ENCODE data around the gene FOXP1. TPM values are rescaled to one million over a fixed set of nuclear protein-coding genes. Genes with fewer than 3 reads are reported as not detected.

The FOXP1 gene
- polyA plus RNA-seq, 1 donor from 2014 or later = 5.6 TPM

- Histone ChIP-seq H3K9me3 (ENCODE audit: low read length) (no peaks in the 10 kb centered on the region), H3K27ac (ENCODE audit: low read length) (peak overlapping the region; percentile 68), H3K9ac (ENCODE audit: low read length) (no peak overlapping the region), H3K36me3 (ENCODE audit: insufficient read depth, low read length) (no peaks in the 10 kb centered on the region), H3K27me3 (ENCODE audit: insufficient read depth, low read depth, low read length) (no peaks in the 10 kb centered on the region), H3K79me2 (replicated peaks; ENCODE audit: insufficient read depth, low read length) (peaks cover 13% of the 10 kb centered on the region), H3K4me2 (ENCODE audit: low read length) (peak overlapping the region; percentile 18), H3K4me3 (ENCODE audit: low read length) (peak overlapping the region; percentile 35), H3K9me2 (ENCODE audit: insufficient read depth, low read length) (no peaks in the 10 kb centered on the region), H4K20me1 (ENCODE audit: insufficient read depth) (no peaks in the 10 kb centered on the region), H3F3A (ENCODE audit: insufficient read depth, low read length, poor library complexity, severe bottlenecking) (no peaks in the 10 kb centered on the region), H2AFZ (ENCODE audit: low read depth, low read length) (no peak overlapping the region)
- TF ChIP-seq REST (IDR thresholded peaks at IDR 0.05; ENCODE audit: borderline replicate concordance) (no peak), RAD21 (conservative IDR thresholded peaks at IDR 0.05) (no peak), POLR2AphosphoS5 (IDR thresholded peaks at IDR 0.05) (no peak), CTCF (IDR thresholded peaks at IDR 0.05; ENCODE audit: poor library complexity, severe bottlenecking) (no peak), MXI1 (conservative IDR thresholded peaks at IDR 0.05; ENCODE audit: poor library complexity, severe bottlenecking) (no peak), EZH2 (IDR thresholded peaks at IDR 0.05; ENCODE audit: borderline replicate concordance, insufficient read depth, low read length, poor library complexity, severe bottlenecking) (no peak)
Measured at GRCh38 chr3:71053495-71053894, 530.0 kb downstream of the FOXP1 start.

DNA sequence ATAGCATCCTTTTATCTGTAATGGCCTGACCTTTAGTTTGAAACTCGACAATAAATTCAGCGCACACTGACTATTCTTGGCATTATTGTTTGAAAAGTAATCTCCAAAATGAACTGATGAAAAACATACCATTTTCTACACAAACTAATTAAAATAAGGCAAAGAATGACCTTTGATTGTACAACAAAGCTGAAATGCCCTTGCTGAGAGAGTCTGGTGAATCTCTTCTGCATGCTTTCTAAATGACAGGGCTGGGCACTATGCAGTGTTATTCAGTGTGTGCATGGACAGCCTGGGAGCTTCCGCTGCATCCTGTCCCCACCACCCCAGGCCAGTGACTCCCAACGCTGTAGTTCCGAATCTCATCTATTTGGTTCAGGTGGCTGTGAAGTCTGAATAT lies 530.8 kb downstream of the FOXP1 start:
- no peaks in the 10 kb centered on the region for H3K9me2 ChIP-seq (ENCODE audit: insufficient read depth, low read length)
- H3K36me3 ChIP-seq (ENCODE audit: insufficient read depth, low read length) = no peaks in the 10 kb centered on the region
- H3K4me3 ChIP-seq (ENCODE audit: low read length) = peak overlapping the region; percentile 19
- no peak overlapping the region for H3K27ac ChIP-seq (ENCODE audit: low read length)
- TF ChIP-seq CTCF (IDR thresholded peaks at IDR 0.05; ENCODE audit: poor library complexity, severe bottlenecking) (no peak), EZH2 (IDR thresholded peaks at IDR 0.05; ENCODE audit: borderline replicate concordance, insufficient read depth, low read length, poor library complexity, severe bottlenecking) (no peak), EP300 (conservative IDR thresholded peaks at IDR 0.05; ENCODE audit: poor library complexity, severe bottlenecking) (no peak), TAF1 (IDR thresholded peaks at IDR 0.05; ENCODE audit: low read depth) (no peak), POLR2AphosphoS5 (IDR thresholded peaks at IDR 0.05) (no peak), RAD21 (conservative IDR thresholded peaks at IDR 0.05) (no peak), MXI1 (conservative IDR thresholded peaks at IDR 0.05; ENCODE audit: poor library complexity, severe bottlenecking) (no peak), SMC3 (conservative IDR thresholded peaks at IDR 0.05; ENCODE audit: poor library complexity) (no peak), REST (IDR thresholded peaks at IDR 0.05; ENCODE audit: borderline replicate concordance) (no peak)
- H3K79me2 ChIP-seq (replicated peaks; ENCODE audit: insufficient read depth, low read length) = peaks cover 5% of the 10 kb centered on the region
- H3K9me3 ChIP-seq (ENCODE audit: low read length) = no peaks in the 10 kb centered on the region
- H3F3A ChIP-seq (ENCODE audit: insufficient read depth, low read length, poor library complexity, severe bottlenecking) = no peaks in the 10 kb centered on the region
- no peak overlapping the region for H2AFZ ChIP-seq (ENCODE audit: low read depth, low read length)
- H3K9ac ChIP-seq (ENCODE audit: low read length) = no peak overlapping the region
- no peaks in the 10 kb centered on the region for H3K27me3 ChIP-seq (ENCODE audit: insufficient read depth, low read depth, low read length)
- H4K20me1 ChIP-seq (ENCODE audit: insufficient read depth) = no peaks in the 10 kb centered on the region
- H3K4me2 ChIP-seq (ENCODE audit: low read length) = no peak overlapping the region
